AG04449 (cell line): Measurements from ENCODE around the gene MED22.
"Not testable (repeated sequence)": the region's sequence is repeated elsewhere in the genome, so short reads cannot be mapped to it uniquely, and the experiment has no call there.

Source experiments
- CTCF ChIA-PET: fragments of 350-600 bp; formaldehyde crosslinking; extraction: SDS; loops from one replicate; lab custom pipeline; 2021; ENCODE audit warnings: antibody characterized with exemption; lab: Yijun Ruan, JAX
- POLR2A ChIA-PET: fragments of 400-600, 350-600 bp; formaldehyde crosslinking; extraction: SDS; loops from one replicate; lab custom pipeline; 2020; ENCODE audit warnings: antibody characterized with exemption, inconsistent platforms; lab: Yijun Ruan, JAX
- DNase-seq: peaks from one replicate; pipeline ENCODE4 v3.0.0-alpha.2; 2010; ENCODE audit warnings: low read depth, low spot score
- H3K4me3 ChIP-seq: 2 replicates; pipeline ENCODE4 v1.5.1; 2011; ENCODE audit warnings: low read depth, mild to moderate bottlenecking, control low read depth, low read length
- CTCF ChIP-seq: IDR thresholded peaks from one replicate; pipeline ENCODE4 v1.5.1; 2011; ENCODE audit warnings: mild to moderate bottlenecking, moderate library complexity, low read length, control low read depth, inconsistent platforms; ENCODE audit not compliant: insufficient read depth; ENCODE audit errors: missing control alignments

The MED22 gene

GRCh38 chr9:133347985-133348717, at the start of gene MED22, which contains the start of gene RPL7A:
Gene MED22, minus strand, starts transcription at chr9:133348131. Its CDS starts 1,469 bp downstream, at chr9:133346662.
Gene RPL7A, plus strand, starts transcription at chr9:133348218. Its CDS starts 26 bp downstream, at chr9:133348244.
- CTCF ChIA-PET, result interaction anchor here (1.2 to 1.8 kb wide), 3 partner anchors 9 to 161 kb away, joined by 3 to 6 read pairs (median 6); no protein-coding TSS in a partner anchor
- peak within 1 kb of the TSS; percentile 96 for H3K4me3 ChIP-seq
- TF ChIP-seq CTCF, result no peak
- peak; percentile 73 for DNase-seq
- POLR2A ChIA-PET, result interaction anchor here (0.6 to 2.1 kb wide), 19 partner anchors 8 to 213 kb away, joined by 3 to 14 read pairs (median 4); partner anchors contain the start of genes CACFD1, SLC2A6, SURF1 and SURF2

- DNase-seq, result no peak
- POLR2A ChIA-PET, result no interaction called here
- CTCF ChIA-PET, result interaction anchor here (0.8 to 1.7 kb wide), 3 partner anchors 13 to 89 kb away, joined by 3 to 4 read pairs (median 4); no protein-coding TSS in a partner anchor
- no peak for TF ChIP-seq CTCF
- H3K4me3 ChIP-seq, result no peak overlapping the region
Observed at GRCh38 chr9:133397370-133397769, 49.4 kb upstream of the MED22 start.

- peak; percentile 50 for TF ChIP-seq CTCF
- POLR2A ChIA-PET, result no interaction called here
- CTCF ChIA-PET, result interaction anchor here (0.8 to 1.7 kb wide), 4 partner anchors 9 to 90 kb away, joined by 3 to 5 read pairs (median 4); no protein-coding TSS in a partner anchor
- no peak for DNase-seq
- no peak overlapping the region for H3K4me3 ChIP-seq
Observed at GRCh38 chr9:133396952-133397351, 49.0 kb upstream of the MED22 start.

- POLR2A ChIA-PET, result no interaction called here
Observed at GRCh38 chr9:133394687-133395271, 46.8 kb upstream of the MED22 start.

GRCh38 chr9:133393399-133393798, 45.5 kb upstream of the MED22 start:
- no peak for TF ChIP-seq CTCF
- CTCF ChIA-PET, result no interaction called here
- no peak overlapping the region for H3K4me3 ChIP-seq
- POLR2A ChIA-PET, result no interaction called here
- DNase-seq, result no peak

More at GRCh38 chr9:133394687-133395271, 46.8 kb upstream of the MED22 start:
- CTCF ChIA-PET, result interaction anchor here (1.2 to 1.7 kb wide), 3 partner anchors 8 to 13 kb away, joined by 3 to 5 read pairs (median 4); no protein-coding TSS in a partner anchor
- no peak for DNase-seq
- no peak overlapping the region for H3K4me3 ChIP-seq
- no peak for TF ChIP-seq CTCF

GRCh38 chr9:133392308-133392707, 44.4 kb upstream of the MED22 start:
- CTCF ChIA-PET, POLR2A ChIA-PET, H3K4me3 ChIP-seq, DNase-seq: not testable (repeated sequence)

GRCh38 chr9:133391449-133391848, 43.5 kb upstream of the MED22 start:
- DNase-seq, POLR2A ChIA-PET, CTCF ChIA-PET, H3K4me3 ChIP-seq: not testable (repeated sequence)
